Smooth muscle cell (in vitro differentiated cells): ENCODE data around the gene TSTD1. TPM values are rescaled to one million over a fixed set of nuclear protein-coding genes. Genes with fewer than 3 reads are reported as not detected.

ENCODE experiments used
- DNase-seq: peaks from one replicate; lab custom pipeline; 2025; ENCODE audit not compliant: unreplicated experiment; lab: John Stamatoyannopoulos, UW
- H2AFZ ChIP-seq: fragments of 200-600 bp; sonication (generic); 2 replicates; pipeline ENCODE4 v1.6.0; 2016; ENCODE audit warnings: antibody characterized with exemption, low read depth, mild to moderate bottlenecking
- H3F3A ChIP-seq: fragments of 200-600 bp; sonication (generic); 2 replicates; pipeline ENCODE4 v1.6.0; 2017; ENCODE audit warnings: antibody characterized with exemption, low read depth
- H3K27ac ChIP-seq: fragments of 200-600 bp; sonication (generic); 2 replicates; pipeline ENCODE4 v1.5.1; 2016; ENCODE audit warnings: low read depth, mild to moderate bottlenecking
- H3K27me3 ChIP-seq: fragments of 200-600 bp; sonication (generic); 2 replicates; pipeline ENCODE4 v1.6.1; 2016; ENCODE audit warnings: low read depth, mild to moderate bottlenecking
- H3K36me3 ChIP-seq: fragments of 200-600 bp; sonication (generic); 2 replicates; pipeline ENCODE4 v1.5.1; 2016; ENCODE audit warnings: low read depth
- H3K4me1 ChIP-seq: fragments of 200-600 bp; sonication (generic); 2 replicates; pipeline ENCODE4 v1.5.1; 2016; ENCODE audit warnings: low read depth
- H3K4me2 ChIP-seq: fragments of 200-600 bp; sonication (generic); 2 replicates; pipeline ENCODE4 v1.6.0; 2016; ENCODE audit warnings: mild to moderate bottlenecking
- H3K4me3 ChIP-seq: fragments of 200-600 bp; sonication (generic); 2 replicates; pipeline ENCODE4 v1.5.1; 2016; ENCODE audit warnings: mild to moderate bottlenecking
- H3K79me2 ChIP-seq: fragments of 200-600 bp; sonication (generic); 2 replicates; pipeline ENCODE4 v1.6.0; 2016; ENCODE audit warnings: low read depth, mild to moderate bottlenecking
- H3K9ac ChIP-seq: fragments of 200-600 bp; sonication (generic); 2 replicates; pipeline ENCODE4 v1.6.0; 2016; ENCODE audit warnings: low read depth
- H3K9me3 ChIP-seq: fragments of 200-600 bp; sonication (generic); replicated peaks from 2 replicates; pipeline ENCODE4 v1.5.1; 2016; ENCODE audit warnings: low read depth
- H4K20me1 ChIP-seq: fragments of 200-600 bp; sonication (generic); 2 replicates; pipeline ENCODE4 v1.6.0; 2016; ENCODE audit warnings: low read depth
- CTCF ChIP-seq: fragments of 200-600 bp; sonication (generic); IDR thresholded peaks from 2 replicates; pipeline ENCODE4 v1.5.1; 2017; ENCODE audit warnings: borderline replicate concordance, mild to moderate bottlenecking, antibody characterized with exemption; ENCODE audit not compliant: insufficient read depth, poor library complexity, severe bottlenecking
- WGBS: methylation state at CpG from one replicate; pipeline ENCODE4 v1.1.7; 2016; ENCODE audit warnings: low lambda C conversion rate; 5-methylcytosine and 5-hydroxymethylcytosine counted together
- polyA plus RNA-seq: library from polyadenylated mRNA; unstranded; fragments of >200 nt; fragmentation: Nextera tagmentation; extraction: Ambion mirVana; gene quantifications from 2 replicates; pipeline ENCODE4 v1.2.1, GENCODE V29; 2016
- total RNA-seq: library from RNA; depleted of rRNA; stranded (reverse); fragments of >200 nt; gene quantifications from 2 replicates; pipeline ENCODE4 v1.2.3, GENCODE V29; 2014

Gene TSTD1
- total and polyA plus RNA-seq, 2 experiments from 2014 or later: 26.0 to 48.0 TPM

DNA sequence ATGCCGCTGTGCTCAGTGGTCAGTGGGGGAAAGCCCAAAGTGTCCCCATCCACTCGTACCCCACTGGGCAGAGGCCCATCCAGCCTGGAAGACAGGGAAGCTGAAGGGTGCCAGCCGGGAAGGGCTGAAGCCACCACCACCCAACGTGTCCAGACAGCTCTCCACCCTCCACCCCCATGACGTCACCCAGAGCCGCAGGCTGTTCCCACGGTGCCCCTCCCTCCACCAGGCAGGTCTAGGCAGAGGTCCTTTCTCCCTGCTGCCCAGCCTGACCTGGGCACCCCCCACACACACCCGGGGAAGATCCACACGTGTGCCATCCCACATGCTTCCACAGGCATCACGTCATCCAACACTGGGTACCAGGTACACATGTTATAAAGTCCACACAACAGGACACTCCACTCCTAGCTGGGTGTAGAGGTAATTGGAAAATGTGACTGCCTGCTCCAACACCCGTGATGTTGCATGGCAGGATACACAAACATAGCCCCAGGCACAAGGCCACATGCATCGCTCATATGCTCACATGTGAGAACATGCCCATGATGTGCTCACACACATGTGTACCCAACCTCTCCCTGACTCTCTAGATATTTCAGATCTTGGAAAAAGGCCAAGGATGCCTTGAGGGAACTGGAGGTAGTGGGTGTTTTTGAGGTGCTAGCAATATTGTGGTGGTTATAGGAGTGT is 36.1 kb upstream of the TSTD1 start:
- Histone ChIP-seq H3K27me3 (no peaks in the 10 kb centered on the region), H3K4me3 (no peak overlapping the region), H3K27ac (peak overlapping the region; percentile 61)

GRCh38 chr1:161073474-161074121 is 34.8 kb upstream of the TSTD1 start:
- Histone ChIP-seq H3K4me3 (no peak overlapping the region), H3K36me3 (no peaks in the 10 kb centered on the region)

More for the DNA sequence above, 36.1 kb upstream of the TSTD1 start:
- H3K9me3 ChIP-seq: no peaks in the 10 kb centered on the region
- no peaks in the 10 kb centered on the region for H3K36me3 ChIP-seq
- H3K4me1 ChIP-seq: peaks cover 4% of the 10 kb centered on the region
- 85% methylated on average over 9 of the region's 12 CpGs for WGBS
- no peaks in the 10 kb centered on the region for H4K20me1 ChIP-seq
- peak overlapping the region; percentile 36 for H3K9ac ChIP-seq
- no peak for TF ChIP-seq CTCF
- no peak overlapping the region for H2AFZ ChIP-seq
- H3K4me2 ChIP-seq: peak overlapping the region; percentile 13
- DNase-seq: no peak
- H3F3A ChIP-seq: peaks cover 2% of the 10 kb centered on the region
- no peaks in the 10 kb centered on the region for H3K79me2 ChIP-seq

DNA sequence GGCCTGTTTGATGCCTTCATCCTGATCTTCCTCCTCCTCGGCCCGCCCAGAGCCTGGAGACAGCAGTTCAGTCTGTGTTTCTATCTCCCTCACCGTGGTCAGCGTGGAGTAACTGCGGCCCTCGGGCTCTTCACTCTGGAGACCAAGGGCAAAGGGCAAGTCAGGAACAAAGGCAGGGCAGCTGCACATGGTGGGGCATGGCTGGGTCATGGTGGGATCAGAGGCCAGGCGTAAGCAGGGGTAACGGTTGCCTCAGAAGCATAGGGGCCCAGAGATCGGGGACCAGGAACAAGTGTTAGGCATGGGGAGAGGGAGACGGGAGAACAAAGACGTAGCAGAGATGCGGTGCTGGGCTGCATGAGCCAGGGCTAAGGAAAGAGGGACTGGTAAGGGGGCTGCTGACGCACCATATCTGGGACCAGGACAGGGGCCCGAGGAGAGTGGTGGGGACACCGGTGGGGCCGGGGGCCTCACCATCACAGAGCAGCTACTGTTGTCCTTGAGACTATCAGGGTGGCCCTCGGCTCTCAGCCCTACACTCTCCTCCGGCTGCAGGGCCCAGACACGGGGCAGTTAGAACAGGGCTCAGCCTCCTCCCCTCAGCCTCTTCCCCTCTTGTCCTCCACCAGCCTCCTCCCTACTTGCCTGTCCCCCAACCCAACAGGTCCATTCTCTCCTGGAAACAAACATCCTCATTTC is 34.1 kb upstream of the TSTD1 start:
- H3K4me1 ChIP-seq: peaks cover 4% of the 10 kb centered on the region
- no peak overlapping the region for H2AFZ ChIP-seq
- no peak for TF ChIP-seq CTCF
- H3K4me3 ChIP-seq: no peak overlapping the region
- no peaks in the 10 kb centered on the region for H3K9me3 ChIP-seq
- H3K9ac ChIP-seq: no peak overlapping the region
- H3K79me2 ChIP-seq: no peaks in the 10 kb centered on the region
- H4K20me1 ChIP-seq: no peaks in the 10 kb centered on the region
- no peak overlapping the region for H3K27ac ChIP-seq
- H3K27me3 ChIP-seq: no peaks in the 10 kb centered on the region
- H3F3A ChIP-seq: no peaks in the 10 kb centered on the region
- H3K4me2 ChIP-seq: no peak overlapping the region
- no peaks in the 10 kb centered on the region for H3K36me3 ChIP-seq
- DNase-seq: no peak
- 95% methylated on average over 14 of the region's 19 CpGs for WGBS

More at GRCh38 chr1:161073474-161074121, 34.8 kb upstream of the TSTD1 start:
- no peaks in the 10 kb centered on the region for H4K20me1 ChIP-seq
- H3K4me2 ChIP-seq: no peak overlapping the region
- peak overlapping the region; percentile 61 for H3K27ac ChIP-seq
- no peaks in the 10 kb centered on the region for H3F3A ChIP-seq
- H3K9me3 ChIP-seq: no peaks in the 10 kb centered on the region
- H3K9ac ChIP-seq: no peak overlapping the region
- no peaks in the 10 kb centered on the region for H3K79me2 ChIP-seq
- WGBS: 68% methylated on average over 7 of the region's 7 CpGs
- no peak for TF ChIP-seq CTCF
- no peak overlapping the region for H2AFZ ChIP-seq
- H3K4me1 ChIP-seq: peaks cover 4% of the 10 kb centered on the region
- no peaks in the 10 kb centered on the region for H3K27me3 ChIP-seq
- DNase-seq: no peak
